HG02885 (cell line): ENCODE results near the gene GFM2.
"Not testable (repeated sequence)": the region's sequence is repeated elsewhere in the genome, so short reads cannot be mapped to it uniquely, and the experiment has no call there.

Source experiments
- ATAC-seq: cut with Tn5 transposase; IDR thresholded peaks from one replicate; pipeline ENCODE4 v1.9.1; 2021; ENCODE audit warnings: mild to moderate bottlenecking; ENCODE audit not compliant: unreplicated experiment, poor library complexity

The GFM2 gene

DNA sequence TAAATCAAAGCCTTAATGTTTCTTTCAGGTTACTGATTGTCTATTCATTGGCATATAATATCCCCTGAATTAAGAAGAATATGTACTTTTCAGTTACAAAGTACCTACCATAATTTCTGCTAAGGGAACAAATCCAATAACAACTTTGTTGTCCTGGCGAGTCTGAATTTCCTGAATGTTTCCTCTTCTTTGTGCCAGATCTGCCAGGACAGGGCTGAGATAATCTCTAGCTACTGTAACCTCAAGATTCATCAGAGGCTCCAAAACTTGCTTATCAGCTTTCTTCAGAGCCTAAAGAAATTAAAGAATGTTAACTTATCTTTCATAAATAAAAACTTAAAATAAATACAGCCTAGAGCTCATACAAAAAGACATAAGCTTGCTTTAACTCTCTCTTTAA lies 44.6 kb downstream of the GFM2 start:
- no peak for ATAC-seq

DNA sequence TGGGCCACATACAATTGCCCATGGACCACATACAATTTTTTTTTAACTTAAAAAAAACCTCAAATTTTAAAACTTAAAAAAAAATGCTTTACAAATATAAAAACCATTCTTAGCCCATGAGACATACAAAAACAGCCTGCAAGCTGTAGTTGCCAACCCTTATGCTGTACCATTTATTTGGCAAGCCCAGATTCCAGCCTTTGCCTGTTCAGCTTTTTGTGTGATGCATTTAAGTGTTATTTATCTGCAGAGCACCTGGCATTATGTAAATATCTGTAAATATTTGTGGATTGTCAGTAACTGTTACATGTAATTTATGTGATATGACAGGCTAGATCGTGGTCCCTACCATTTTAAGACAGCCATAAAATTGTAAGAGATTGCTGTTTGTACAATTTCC lies 49.3 kb downstream of the GFM2 start:
- ATAC-seq, result no peak

DNA sequence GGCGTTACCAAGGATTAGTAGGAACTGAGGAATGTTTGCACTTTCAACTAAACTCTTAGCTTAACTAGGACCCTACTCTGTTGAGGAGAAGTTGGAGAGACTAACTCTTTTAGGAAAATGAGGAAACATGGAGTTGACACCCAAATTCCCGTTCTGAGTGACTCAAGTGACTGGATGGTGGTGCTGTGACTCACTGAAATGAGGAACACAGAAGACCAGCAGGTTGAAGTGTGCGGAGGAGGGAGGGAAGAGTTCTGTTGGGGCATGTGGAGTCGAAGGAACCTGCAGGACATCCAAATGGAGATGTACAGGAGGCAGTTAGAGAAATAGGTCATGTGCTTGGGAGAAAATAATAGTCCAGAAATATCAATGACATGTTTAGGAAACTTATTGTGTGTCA lies 73.7 kb downstream of the GFM2 start:
- ATAC-seq, result no peak

- no peak for ATAC-seq
Measured at GRCh38 chr5:74686962-74687751, 79.8 kb downstream of the GFM2 start.

DNA sequence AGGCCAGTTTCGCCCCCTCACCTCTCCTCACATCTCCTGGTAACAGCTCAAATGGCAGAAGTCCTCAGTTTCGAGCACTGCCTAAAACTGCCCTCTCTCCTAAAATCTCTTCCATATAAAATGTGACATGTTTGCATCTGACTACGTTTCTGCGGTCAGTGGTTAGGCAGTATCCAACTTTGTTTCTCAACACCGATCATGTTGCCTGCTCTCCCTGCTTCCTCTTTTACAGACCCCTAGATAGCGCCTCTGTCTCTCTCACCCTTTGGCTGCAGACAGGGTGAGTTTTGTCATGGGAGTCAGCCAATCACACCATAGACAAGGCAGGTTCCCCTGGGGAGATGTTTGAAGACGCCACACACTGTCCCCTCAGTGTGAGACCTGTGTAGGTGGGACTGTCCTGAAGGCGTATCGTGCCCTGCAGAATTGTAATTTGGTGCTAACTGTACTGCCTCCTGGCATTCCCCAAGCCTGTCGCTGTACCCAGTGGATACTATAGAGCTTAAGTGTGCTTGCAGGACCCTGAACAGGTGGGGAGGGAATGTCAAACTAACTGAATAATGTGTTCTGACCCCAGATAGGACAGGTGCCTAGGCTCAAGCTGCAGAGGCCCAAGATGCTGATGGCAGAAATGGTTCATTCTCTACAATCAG lies 80.8 kb downstream of the GFM2 start:
- peak; percentile 55 for ATAC-seq

GRCh38 chr5:74684900-74685851 lies 81.7 kb downstream of the GFM2 start, which contains the start of gene HEXB:
Gene HEXB (plus strand): TSS chr5:74685233. CDS start chr5:74685261, 28 bp downstream.
- ATAC-seq, result peak; percentile 85

- ATAC-seq, result no peak
Measured at GRCh38 chr5:74679966-74680365, 87.0 kb downstream of the GFM2 start.

GRCh38 chr5:74679300-74679699 lies 87.6 kb downstream of the GFM2 start:
- not testable (repeated sequence) for ATAC-seq

GRCh38 chr5:74678123-74678522 lies 88.8 kb downstream of the GFM2 start:
- ATAC-seq, result not testable (repeated sequence)

- not testable (repeated sequence) for ATAC-seq
Measured at GRCh38 chr5:74676466-74676865, 90.5 kb downstream of the GFM2 start.

GRCh38 chr5:74673011-74673790 lies 93.7 kb downstream of the GFM2 start:
- no peak for ATAC-seq

DNA sequence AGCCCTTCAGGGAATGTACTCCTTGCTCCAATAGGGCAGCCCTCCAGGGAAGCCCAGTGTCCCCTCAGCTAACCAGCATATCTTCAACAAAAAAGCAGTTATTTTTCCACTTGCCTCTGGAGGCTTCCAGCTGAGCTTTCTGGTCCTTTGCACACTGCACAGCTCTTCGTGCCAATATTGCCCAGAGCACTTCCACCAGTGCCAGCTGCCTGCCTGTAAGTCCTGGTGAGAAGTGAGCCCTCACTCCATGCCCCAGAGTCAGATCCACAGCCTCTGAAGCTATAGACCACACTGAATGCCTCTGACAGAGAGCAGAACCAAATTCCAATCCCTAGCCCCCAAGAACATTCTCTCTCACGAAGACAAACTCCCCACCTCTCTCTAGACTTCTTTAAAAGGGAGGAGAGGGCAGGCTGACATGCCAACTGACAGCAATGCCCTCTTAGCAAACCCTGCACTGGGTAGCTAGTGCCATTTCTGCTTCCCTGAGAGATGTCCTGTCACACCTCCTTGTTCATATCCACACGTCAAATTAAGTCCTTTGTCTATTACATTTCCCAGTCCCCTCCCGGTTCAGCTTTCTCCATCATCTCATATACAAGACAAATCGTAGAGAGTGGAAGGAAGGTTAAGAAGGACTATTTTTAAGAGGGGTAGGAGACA lies 94.6 kb downstream of the GFM2 start:
- no peak for ATAC-seq
